Karpas-422 (cell line): Measurements from ENCODE around the gene MAN1B1. TPM values are rescaled to one million over a fixed set of nuclear protein-coding genes. Genes with fewer than 3 reads are reported as not detected.

Experiments
- DNase-seq: peaks from one replicate; pipeline ENCODE4 v3.0.0-alpha.2; 2015
- H2AFZ ChIP-seq: fragments of 200-600 bp; sonication (generic); 2 replicates; pipeline ENCODE4 v1.6.1; 2014; ENCODE audit warnings: antibody characterized with exemption, low read length, mixed read lengths
- H3K27ac ChIP-seq: fragments of 200-600 bp; sonication (generic); 2 replicates; pipeline ENCODE4 v1.5.1; 2014; ENCODE audit warnings: mild to moderate bottlenecking, low read length, moderate library complexity
- H3K27me3 ChIP-seq: fragments of 200-600 bp; sonication (generic); 2 replicates; pipeline ENCODE4 v1.6.1; 2014; ENCODE audit warnings: low read length, mixed read lengths
- H3K36me3 ChIP-seq: fragments of 200-600 bp; sonication (generic); 2 replicates; pipeline ENCODE4 v1.6.1; 2014; ENCODE audit warnings: low read length, mixed read lengths; ENCODE audit not compliant: insufficient read depth
- H3K4me1 ChIP-seq: fragments of 200-600 bp; sonication (generic); 2 replicates; pipeline ENCODE4 v1.6.1; 2014; ENCODE audit warnings: mild to moderate bottlenecking, low read length, mixed read lengths
- H3K4me2 ChIP-seq: fragments of 200-600 bp; sonication (generic); 2 replicates; pipeline ENCODE4 v1.6.1; 2014; ENCODE audit warnings: low read length, low read depth, mild to moderate bottlenecking; ENCODE audit not compliant: poor library complexity, severe bottlenecking
- H3K4me3 ChIP-seq: fragments of 200-600 bp; sonication (generic); 2 replicates; pipeline ENCODE4 v1.5.1; 2014; ENCODE audit warnings: mild to moderate bottlenecking, antibody characterized with exemption, low read length, mixed read lengths
- H3K79me2 ChIP-seq: fragments of 200-600 bp; sonication (generic); 2 replicates; pipeline ENCODE4 v1.6.1; 2014; ENCODE audit warnings: mild to moderate bottlenecking, low read length, mixed read lengths
- H3K9ac ChIP-seq: fragments of 200-600 bp; sonication (generic); 2 replicates; pipeline ENCODE4 v1.6.0; 2014; ENCODE audit warnings: low read length
- H3K9me2 ChIP-seq: fragments of 200-600 bp; sonication (generic), shearing (Covaris generic); replicated peaks from 2 replicates; pipeline ENCODE4 v1.6.0; 2014; ENCODE audit warnings: mild to moderate bottlenecking, low read length, moderate library complexity; ENCODE audit not compliant: insufficient read depth
- H3K9me3 ChIP-seq: fragments of 300-700, 200-600 bp; sonication (generic); 2 replicates; pipeline ENCODE4 v1.6.1; 2014; ENCODE audit warnings: low read length, mixed read lengths
- H4K20me1 ChIP-seq: fragments of 200-600 bp; sonication (generic); 2 replicates; pipeline ENCODE4 v1.6.1; 2014; ENCODE audit warnings: mild to moderate bottlenecking, antibody characterized with exemption, low read length, low read depth; ENCODE audit not compliant: insufficient read depth
- total RNA-seq: library from RNA; depleted of rRNA; stranded (reverse); fragments of >200 nt; shearing (Covaris generic); gene quantifications from 2 replicates; pipeline ENCODE4 v1.2.3, GENCODE V29; 2014; ENCODE audit warnings: low replicate concordance

The MAN1B1 gene
- total RNA-seq, 1 experiment from 2014 or later: 28.9 TPM

- no peaks in the 10 kb centered on the region for H4K20me1 ChIP-seq
- H3K4me3 ChIP-seq: no peak overlapping the region
- H3K9me2 ChIP-seq: no peaks in the 10 kb centered on the region
- no peaks in the 10 kb centered on the region for H3K79me2 ChIP-seq
- no peak overlapping the region for H2AFZ ChIP-seq
- no peaks in the 10 kb centered on the region for H3K36me3 ChIP-seq
- no peaks in the 10 kb centered on the region for H3K9me3 ChIP-seq
- H3K9ac ChIP-seq: no peak overlapping the region
- no peak for DNase-seq
- no peak overlapping the region for H3K4me2 ChIP-seq
- H3K4me1 ChIP-seq: peaks cover 7% of the 10 kb centered on the region
- H3K27ac ChIP-seq: no peak overlapping the region
- no peaks in the 10 kb centered on the region for H3K27me3 ChIP-seq
Observed at GRCh38 chr9:137148242-137148641, 61.5 kb downstream of the MAN1B1 start.

- Histone ChIP-seq H3K36me3 (no peaks in the 10 kb centered on the region), H4K20me1 (no peaks in the 10 kb centered on the region), H3K9me2 (no peaks in the 10 kb centered on the region), H3K27me3 (no peaks in the 10 kb centered on the region), H3K79me2 (no peaks in the 10 kb centered on the region), H3K9me3 (no peaks in the 10 kb centered on the region), H3K4me3 (no peak overlapping the region), H2AFZ (no peak overlapping the region), H3K4me1 (peaks cover 7% of the 10 kb centered on the region), H3K27ac (no peak overlapping the region), H3K9ac (no peak overlapping the region), H3K4me2 (no peak overlapping the region)
- no peak for DNase-seq
Observed at GRCh38 chr9:137148661-137149060, 61.9 kb downstream of the MAN1B1 start.

GRCh38 chr9:137149363-137149762 is 62.6 kb downstream of the MAN1B1 start:
- H3K4me1 ChIP-seq: peaks cover 7% of the 10 kb centered on the region
- H3K4me3 ChIP-seq: no peak overlapping the region
- H3K27ac ChIP-seq: no peak overlapping the region

GRCh38 chr9:137149942-137150616 is 63.3 kb downstream of the MAN1B1 start:
- Histone ChIP-seq H3K4me1 (peaks cover 7% of the 10 kb centered on the region), H3K4me2 (no peak overlapping the region), H3K9ac (no peak overlapping the region), H3K79me2 (no peaks in the 10 kb centered on the region), H3K4me3 (no peak overlapping the region), H3K9me2 (no peaks in the 10 kb centered on the region), H4K20me1 (no peaks in the 10 kb centered on the region), H2AFZ (no peak overlapping the region), H3K27me3 (no peaks in the 10 kb centered on the region), H3K36me3 (no peaks in the 10 kb centered on the region), H3K27ac (no peak overlapping the region), H3K9me3 (no peaks in the 10 kb centered on the region)
- peak; percentile 72 for DNase-seq

More at GRCh38 chr9:137149363-137149762, 62.6 kb downstream of the MAN1B1 start:
- Histone ChIP-seq H3K9me3 (no peaks in the 10 kb centered on the region), H3K4me2 (no peak overlapping the region), H3K9ac (no peak overlapping the region), H3K27me3 (no peaks in the 10 kb centered on the region), H3K36me3 (no peaks in the 10 kb centered on the region), H4K20me1 (no peaks in the 10 kb centered on the region), H3K79me2 (no peaks in the 10 kb centered on the region), H2AFZ (no peak overlapping the region), H3K9me2 (no peaks in the 10 kb centered on the region)
- DNase-seq: no peak

- no peaks in the 10 kb centered on the region for H3K36me3 ChIP-seq
Observed at GRCh38 chr9:137150617-137151457, 64.1 kb downstream of the MAN1B1 start.

GRCh38 chr9:137152844-137153405 is 66.1 kb downstream of the MAN1B1 start:
- H3K9me3 ChIP-seq: no peaks in the 10 kb centered on the region
- no peak overlapping the region for H3K4me3 ChIP-seq
- H3K27ac ChIP-seq: no peak overlapping the region
- H3K4me2 ChIP-seq: no peak overlapping the region
- H4K20me1 ChIP-seq: no peaks in the 10 kb centered on the region
- H2AFZ ChIP-seq: no peak overlapping the region
- H3K4me1 ChIP-seq: peaks cover 7% of the 10 kb centered on the region
- H3K36me3 ChIP-seq: no peaks in the 10 kb centered on the region
- H3K27me3 ChIP-seq: no peaks in the 10 kb centered on the region
- H3K9me2 ChIP-seq: no peaks in the 10 kb centered on the region
- DNase-seq: no peak
- H3K79me2 ChIP-seq: no peaks in the 10 kb centered on the region
- H3K9ac ChIP-seq: no peak overlapping the region

More at GRCh38 chr9:137150617-137151457, 64.1 kb downstream of the MAN1B1 start:
- Histone ChIP-seq H3K27me3 (no peaks in the 10 kb centered on the region), H3K4me3 (no peak overlapping the region), H3K9me3 (no peaks in the 10 kb centered on the region), H2AFZ (no peak overlapping the region), H4K20me1 (no peaks in the 10 kb centered on the region), H3K9me2 (no peaks in the 10 kb centered on the region), H3K4me1 (peaks cover 7% of the 10 kb centered on the region), H3K27ac (no peak overlapping the region), H3K79me2 (no peaks in the 10 kb centered on the region), H3K9ac (no peak overlapping the region), H3K4me2 (no peak overlapping the region)
- DNase-seq: peak; percentile 97

GRCh38 chr9:137156567-137157375 is 70.0 kb downstream of the MAN1B1 start:
- 0 out of 2 replicates have a peak, but pooled peaks cover 2% of the 10 kb centered on the region for H4K20me1 ChIP-seq
- no peak overlapping the region for H3K4me3 ChIP-seq
- H3K27me3 ChIP-seq: no peaks in the 10 kb centered on the region
- no peak overlapping the region for H3K4me2 ChIP-seq
- H3K79me2 ChIP-seq: no peaks in the 10 kb centered on the region
- no peaks in the 10 kb centered on the region for H3K9me3 ChIP-seq
- DNase-seq: peak; percentile 72
- H2AFZ ChIP-seq: no peak overlapping the region
- H3K9ac ChIP-seq: no peak overlapping the region
- no peaks in the 10 kb centered on the region for H3K9me2 ChIP-seq
- no peaks in the 10 kb centered on the region for H3K4me1 ChIP-seq
- no peaks in the 10 kb centered on the region for H3K36me3 ChIP-seq
- no peak overlapping the region for H3K27ac ChIP-seq
